ENCODE data around the gene SPPL3. TPM values are rescaled to one million over a fixed set of nuclear protein-coding genes. Genes with fewer than 3 reads are reported as not detected.

Gene SPPL3
- total RNA-seq, 6 experiments from 2014 or later, result 35.3 to 59.1 (median 47.1) TPM

- no peaks in the 10 kb centered on the region for H3K27me3 Mint-ChIP-seq (ENCODE audit: insufficient read depth)
- no peak overlapping the region for H3K4me3 Mint-ChIP-seq
- no peaks in the 10 kb centered on the region for H3K36me3 Mint-ChIP-seq (ENCODE audit: low read depth)
- H3K4me1 Mint-ChIP-seq (ENCODE audit: low read depth), result peaks cover 13% of the 10 kb centered on the region; the same call in 1 of the 2 replicates
- DNase-seq, result no peak
- no peak for TF ChIP-seq CTCF (IDR thresholded peaks at IDR 0.05)
- no peaks in the 10 kb centered on the region for H3K9me3 Mint-ChIP-seq
- H3K27ac Mint-ChIP-seq, result no peak overlapping the region
Observed at GRCh38 chr12:120804428-120804827, 99.7 kb downstream of the SPPL3 start.

GRCh38 chr12:120801146-120801545 lies 103.0 kb downstream of the SPPL3 start:
- H3K27ac Mint-ChIP-seq, result no peak overlapping the region
- H3K9me3 Mint-ChIP-seq, result peaks cover 13% of the 10 kb centered on the region
- H3K27me3 Mint-ChIP-seq (ENCODE audit: insufficient read depth), result no peaks in the 10 kb centered on the region
- peaks cover 18% of the 10 kb centered on the region for H3K36me3 Mint-ChIP-seq (ENCODE audit: low read depth)
- no peak for DNase-seq
- no peak for TF ChIP-seq CTCF (IDR thresholded peaks at IDR 0.05)
- peaks cover 23% of the 10 kb centered on the region; the same call in 1 of the 2 replicates for H3K4me1 Mint-ChIP-seq (ENCODE audit: low read depth)
- no peak overlapping the region for H3K4me3 Mint-ChIP-seq

GRCh38 chr12:120800665-120801064 lies 103.5 kb downstream of the SPPL3 start:
- DNase-seq, result no peak
- no peak overlapping the region for H3K27ac Mint-ChIP-seq

GRCh38 chr12:120799243-120800045 lies 104.7 kb downstream of the SPPL3 start:
- TF ChIP-seq CTCF (IDR thresholded peaks at IDR 0.05), result no peak
- peaks cover 23% of the 10 kb centered on the region; the same call in 1 of the 2 replicates for H3K4me1 Mint-ChIP-seq (ENCODE audit: low read depth)
- H3K27ac Mint-ChIP-seq, result no peak overlapping the region
- H3K4me3 Mint-ChIP-seq, result no peak overlapping the region
- H3K9me3 Mint-ChIP-seq, result peaks cover 30% of the 10 kb centered on the region
- H3K36me3 Mint-ChIP-seq (ENCODE audit: low read depth), result peaks cover 35% of the 10 kb centered on the region
- no peaks in the 10 kb centered on the region for H3K27me3 Mint-ChIP-seq (ENCODE audit: insufficient read depth)
- DNase-seq, result no peak

More at GRCh38 chr12:120800665-120801064, 103.5 kb downstream of the SPPL3 start:
- Mint-ChIP-seq H3K9me3 (peaks cover 18% of the 10 kb centered on the region), H3K36me3 (ENCODE audit: low read depth) (peaks cover 23% of the 10 kb centered on the region), H3K4me3 (no peak overlapping the region), H3K4me1 (ENCODE audit: low read depth) (peaks cover 23% of the 10 kb centered on the region; the same call in 1 of the 2 replicates), H3K27me3 (ENCODE audit: insufficient read depth) (no peaks in the 10 kb centered on the region)
- TF ChIP-seq CTCF (IDR thresholded peaks at IDR 0.05), result no peak

- Mint-ChIP-seq H3K4me3 (no peak overlapping the region), H3K36me3 (ENCODE audit: low read depth) (peaks cover 38% of the 10 kb centered on the region), H3K27ac (no peak overlapping the region), H3K27me3 (ENCODE audit: insufficient read depth) (no peaks in the 10 kb centered on the region), H3K4me1 (ENCODE audit: low read depth) (peaks cover 23% of the 10 kb centered on the region; the same call in 1 of the 2 replicates), H3K9me3 (peaks cover 30% of the 10 kb centered on the region)
- TF ChIP-seq CTCF (IDR thresholded peaks at IDR 0.05), result no peak
- DNase-seq, result no peak
Observed at GRCh38 chr12:120798696-120799095, 105.5 kb downstream of the SPPL3 start.
